Measurements from ENCODE around the gene ZRANB2. TPM values are rescaled to one million over a fixed set of nuclear protein-coding genes. Genes with fewer than 3 reads are reported as not detected.
A peak's percentile ranks its signal among the peaks of the same experiment; 100 is the strongest.

The ZRANB2 gene
- total and polyA plus RNA-seq, 9 of the 15 experiments (the other 6 are each of a cell fraction or from before 2014, with no cell fraction given), result 80.8 to 264 (median 157) TPM

DNA sequence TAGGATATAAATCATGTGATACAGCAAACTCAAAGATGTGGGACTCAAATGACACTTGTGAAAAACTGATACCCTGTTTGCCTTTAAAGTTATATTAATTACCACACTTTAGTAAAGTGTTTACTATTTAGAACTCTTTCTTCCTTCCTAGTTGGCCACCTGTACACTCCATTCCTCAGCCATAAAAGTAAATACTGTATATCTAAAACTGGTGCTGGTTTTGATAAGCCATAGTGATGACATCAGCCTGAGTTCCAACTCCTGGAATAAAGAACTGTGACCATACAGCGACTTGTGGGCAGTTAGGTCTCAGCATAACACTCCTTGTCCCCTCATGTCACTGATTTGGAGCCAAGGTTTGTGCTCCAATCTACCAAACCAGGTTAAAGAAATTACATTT lies 36.0 kb downstream of the ZRANB2 start (continued):
- TF ChIP-seq HMBOX1 (IDR thresholded peaks at IDR 0.05) (0 out of 2 replicates have a peak, but pooled peaks have one; percentile 15), MAZ (CRISPR knock-in tag; conservative IDR thresholded peaks at IDR 0.05 in 1 of 2, IDR thresholded peaks at IDR 0.05 in 1 of 2) (0 out of 4 replicates have a peak, but pooled peaks of 1 of the 2 experiments have one; percentile 17), ARID1B (IDR thresholded peaks at IDR 0.05) (peak; percentile 66), ZNF518B (CRISPR knock-in tag; IDR thresholded peaks at IDR 0.05) (no peak), JUND (IDR thresholded peaks at IDR 0.05; ENCODE audit: borderline replicate concordance, low read depth, low read length) (peak; percentile 85), JUND (tag; IDR thresholded peaks at IDR 0.05; ENCODE audit: borderline replicate concordance, low read depth, low read length) (peak; percentile 90; the same call in 2 of the 3 replicates), KAT8 (IDR thresholded peaks at IDR 0.05; ENCODE audit: low read depth) (no peak), ZNF561 (CRISPR knock-in tag; conservative IDR thresholded peaks at IDR 0.05) (no peak), TAL1 (IDR thresholded peaks at IDR 0.05) (0 out of 2 replicates have a peak, but pooled peaks have one; percentile 13), PCBP2 (IDR thresholded peaks at IDR 0.05; ENCODE audit: low read depth, low read length, poor library complexity, severe bottlenecking) (no peak), ARNT (IDR thresholded peaks at IDR 0.05) (0 out of 4 replicates have a peak, but pooled peaks of 1 of the 2 experiments have one; percentile 25), TOE1 (IDR thresholded peaks at IDR 0.05; ENCODE audit: borderline replicate concordance) (peak; percentile 39; the same call in 1 of the 2 replicates), TOE1 (CRISPR knock-in tag; IDR thresholded peaks at IDR 0.05; ENCODE audit: borderline replicate concordance, low read depth) (no peak)
- TF ChIP-seq, protein P1, sequence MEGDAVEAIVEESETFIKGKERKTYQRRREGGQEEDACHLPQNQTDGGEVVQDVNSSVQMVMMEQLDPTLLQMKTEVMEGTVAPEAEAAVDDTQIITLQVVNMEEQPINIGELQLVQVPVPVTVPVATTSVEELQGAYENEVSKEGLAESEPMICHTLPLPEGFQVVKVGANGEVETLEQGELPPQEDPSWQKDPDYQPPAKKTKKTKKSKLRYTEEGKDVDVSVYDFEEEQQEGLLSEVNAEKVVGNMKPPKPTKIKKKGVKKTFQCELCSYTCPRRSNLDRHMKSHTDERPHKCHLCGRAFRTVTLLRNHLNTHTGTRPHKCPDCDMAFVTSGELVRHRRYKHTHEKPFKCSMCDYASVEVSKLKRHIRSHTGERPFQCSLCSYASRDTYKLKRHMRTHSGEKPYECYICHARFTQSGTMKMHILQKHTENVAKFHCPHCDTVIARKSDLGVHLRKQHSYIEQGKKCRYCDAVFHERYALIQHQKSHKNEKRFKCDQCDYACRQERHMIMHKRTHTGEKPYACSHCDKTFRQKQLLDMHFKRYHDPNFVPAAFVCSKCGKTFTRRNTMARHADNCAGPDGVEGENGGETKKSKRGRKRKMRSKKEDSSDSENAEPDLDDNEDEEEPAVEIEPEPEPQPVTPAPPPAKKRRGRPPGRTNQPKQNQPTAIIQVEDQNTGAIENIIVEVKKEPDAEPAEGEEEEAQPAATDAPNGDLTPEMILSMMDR (IDR thresholded peaks at IDR 0.05 in 2 of 3, conservative IDR thresholded peaks at IDR 0.05 in 1 of 3; ENCODE audit: insufficient read depth in 2 of 3, low read depth in 1 of 3, low read length in 3 of 3), result 0 out of 6 replicates have a peak, but pooled peaks of 1 of the 3 experiments have one; percentile 1
- TF ChIP-seq, protein P2, sequence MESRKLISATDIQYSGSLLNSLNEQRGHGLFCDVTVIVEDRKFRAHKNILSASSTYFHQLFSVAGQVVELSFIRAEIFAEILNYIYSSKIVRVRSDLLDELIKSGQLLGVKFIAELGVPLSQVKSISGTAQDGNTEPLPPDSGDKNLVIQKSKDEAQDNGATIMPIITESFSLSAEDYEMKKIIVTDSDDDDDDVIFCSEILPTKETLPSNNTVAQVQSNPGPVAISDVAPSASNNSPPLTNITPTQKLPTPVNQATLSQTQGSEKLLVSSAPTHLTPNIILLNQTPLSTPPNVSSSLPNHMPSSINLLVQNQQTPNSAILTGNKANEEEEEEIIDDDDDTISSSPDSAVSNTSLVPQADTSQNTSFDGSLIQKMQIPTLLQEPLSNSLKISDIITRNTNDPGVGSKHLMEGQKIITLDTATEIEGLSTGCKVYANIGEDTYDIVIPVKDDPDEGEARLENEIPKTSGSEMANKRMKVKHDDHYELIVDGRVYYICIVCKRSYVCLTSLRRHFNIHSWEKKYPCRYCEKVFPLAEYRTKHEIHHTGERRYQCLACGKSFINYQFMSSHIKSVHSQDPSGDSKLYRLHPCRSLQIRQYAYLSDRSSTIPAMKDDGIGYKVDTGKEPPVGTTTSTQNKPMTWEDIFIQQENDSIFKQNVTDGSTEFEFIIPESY (CRISPR knock-in tag; IDR thresholded peaks at IDR 0.05), result no peak
- TF ChIP-seq, protein P3, sequence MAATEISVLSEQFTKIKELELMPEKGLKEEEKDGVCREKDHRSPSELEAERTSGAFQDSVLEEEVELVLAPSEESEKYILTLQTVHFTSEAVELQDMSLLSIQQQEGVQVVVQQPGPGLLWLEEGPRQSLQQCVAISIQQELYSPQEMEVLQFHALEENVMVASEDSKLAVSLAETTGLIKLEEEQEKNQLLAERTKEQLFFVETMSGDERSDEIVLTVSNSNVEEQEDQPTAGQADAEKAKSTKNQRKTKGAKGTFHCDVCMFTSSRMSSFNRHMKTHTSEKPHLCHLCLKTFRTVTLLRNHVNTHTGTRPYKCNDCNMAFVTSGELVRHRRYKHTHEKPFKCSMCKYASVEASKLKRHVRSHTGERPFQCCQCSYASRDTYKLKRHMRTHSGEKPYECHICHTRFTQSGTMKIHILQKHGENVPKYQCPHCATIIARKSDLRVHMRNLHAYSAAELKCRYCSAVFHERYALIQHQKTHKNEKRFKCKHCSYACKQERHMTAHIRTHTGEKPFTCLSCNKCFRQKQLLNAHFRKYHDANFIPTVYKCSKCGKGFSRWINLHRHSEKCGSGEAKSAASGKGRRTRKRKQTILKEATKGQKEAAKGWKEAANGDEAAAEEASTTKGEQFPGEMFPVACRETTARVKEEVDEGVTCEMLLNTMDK (IDR thresholded peaks at IDR 0.05; ENCODE audit: borderline replicate concordance, insufficient read depth, low read depth, low read length, poor library complexity, severe bottlenecking), result no peak

Measured in K562 (cell line).